PFSK-1 (cell line): ENCODE results near the gene TBC1D10B.

ENCODE experiments used
- FOXP2 ChIP-seq: optimal IDR thresholded peaks from 2 replicates; pipeline ENCODE3; 2011; ENCODE audit warnings: borderline replicate concordance, control low read depth, inconsistent platforms; ENCODE audit not compliant: insufficient read depth; ENCODE audit errors: extremely low read length, extremely low read depth
- POLR2AphosphoS5 ChIP-seq: IDR thresholded peaks from 2 replicates; pipeline ENCODE4 v1.6.1; 2012; ENCODE audit warnings: low read depth, mild to moderate bottlenecking, control low read depth, low read length, moderate library complexity
- REST ChIP-seq, 2 experiments: IDR thresholded peaks; 2 replicates each; pipeline versions ENCODE4 v1.6.1 to v1.8.0; 2011 to 2012; ENCODE audit warnings: low read depth in 2 of 2, low read length in 2 of 2, control low read depth in 1 of 2, inconsistent platforms in 1 of 2, mild to moderate bottlenecking in 1 of 2, moderate library complexity in 1 of 2; ENCODE audit not compliant: insufficient read depth in 1 of 2
- SIN3A ChIP-seq: IDR thresholded peaks from 2 replicates; pipeline ENCODE4 v1.6.1; 2012; ENCODE audit warnings: mild to moderate bottlenecking, low read length, moderate library complexity, borderline replicate concordance; ENCODE audit not compliant: insufficient read depth
- TAF1 ChIP-seq: IDR thresholded peaks from 2 replicates; pipeline ENCODE4 v1.6.1; 2012; ENCODE audit warnings: low read length, control low read depth, borderline replicate concordance; ENCODE audit not compliant: insufficient read depth

TBC1D10B gene

GRCh38 chr16:30395155-30395991 lies 25.1 kb upstream of the TBC1D10B start, which contains the start of gene ZNF48:
Gene ZNF48, plus strand, starts transcription at chr16:30395420. Its CDS starts 375 bp downstream, at chr16:30395795.
- TF ChIP-seq SIN3A (0 out of 2 replicates have a peak, but pooled peaks have one; percentile 72), FOXP2 (peak; percentile 52), REST (IDR thresholded peaks at IDR 0.05; ENCODE audit: insufficient read depth in 1 of 2, low read depth in 2 of 2, low read length in 2 of 2) (no peak)

- no peak for TF ChIP-seq SIN3A
- no peak for TF ChIP-seq POLR2AphosphoS5
- no peak for TF ChIP-seq TAF1
- TF ChIP-seq FOXP2, result no peak
- no peak for TF ChIP-seq REST (IDR thresholded peaks at IDR 0.05; ENCODE audit: insufficient read depth in 1 of 2, low read depth in 2 of 2, low read length in 2 of 2)
Observed at GRCh38 chr16:30394592-30395154, 24.4 kb upstream of the TBC1D10B start.

- TF ChIP-seq SIN3A, result no peak
Observed at GRCh38 chr16:30383521-30383920, 13.2 kb upstream of the TBC1D10B start.

- TF ChIP-seq SIN3A (no peak), POLR2AphosphoS5 (no peak), FOXP2 (no peak), TAF1 (no peak)
Observed at GRCh38 chr16:30382111-30382881, 12.0 kb upstream of the TBC1D10B start, which contains the start of gene SEPTIN1. Gene SEPTIN1, minus strand, starts transcription at chr16:30382561. Its CDS starts 19 bp downstream, at chr16:30382542.

GRCh38 chr16:30381291-30382041 lies 11.2 kb upstream of the TBC1D10B start:
- TF ChIP-seq POLR2AphosphoS5 (0 out of 2 replicates have a peak, but pooled peaks have one; percentile 27), SIN3A (no peak)

- TF ChIP-seq SIN3A (no peak), FOXP2 (no peak), TAF1 (no peak), POLR2AphosphoS5 (no peak), REST (IDR thresholded peaks at IDR 0.05; ENCODE audit: insufficient read depth in 1 of 2, low read depth in 2 of 2, low read length in 2 of 2) (no peak)
Observed at GRCh38 chr16:30380803-30381208, 10.5 kb upstream of the TBC1D10B start.
